ENCODE data around the gene PEAK1. TPM values are rescaled to one million over a fixed set of nuclear protein-coding genes. Genes with fewer than 3 reads are reported as not detected.

The PEAK1 gene
- total and polyA plus RNA-seq, 9 of the 15 experiments (the other 6 are each of a cell fraction or from before 2014, with no cell fraction given) = 0.99 to 22.4 (median 10.8) TPM

- TF ChIP-seq HMGN3 (IDR thresholded peaks at IDR 0.05; ENCODE audit: borderline replicate concordance, extremely low read depth, insufficient read length, low read depth, low read length) = no peak
- no peak for TF ChIP-seq SAFB2 (IDR thresholded peaks at IDR 0.05; ENCODE audit: borderline replicate concordance, low read depth, low read length, severe bottlenecking)
- no peak for TF ChIP-seq L3MBTL2 (IDR thresholded peaks at IDR 0.05)
- TF ChIP-seq IRF2 (CRISPR knock-in tag; IDR thresholded peaks at IDR 0.05) = no peak
These were observed 304.7 kb downstream of the PEAK1 start (continued) for GRCh38 chr15:77115179-77115578.

- 96% methylated on average over 2 of the region's 2 CpGs for WGBS (ENCODE audit: insufficient coverage, low coverage, missing lambda C conversion rate)
- no peak overlapping the region for H2AFZ ChIP-seq (ENCODE audit: low read depth, low read length)
- ATAC-seq (peak; percentile 46; the same call in 2 of the 3 replicates), DNase-seq (ENCODE audit: extremely low read depth in 1 of 4, low spot score in 3 of 4) (no peak), FAIRE-seq (no peak)
- CTCF ChIA-PET (ENCODE audit: low intra/inter-chr PET ratio) = no interaction called here
- POLR2A ChIA-PET = no interaction called here
- no peak overlapping the region for H3K27ac ChIP-seq (ENCODE audit: extremely low read depth, low read depth, low read length)
- TF ChIP-seq ZKSCAN8 (CRISPR knock-in tag; IDR thresholded peaks at IDR 0.05) (no peak), CBFB (CRISPR knock-in tag; IDR thresholded peaks at IDR 0.05) (no peak), EZH2 (IDR thresholded peaks at IDR 0.05; ENCODE audit: borderline replicate concordance, low read depth, low read length) (no peak), ZBTB26 (CRISPR knock-in tag; IDR thresholded peaks at IDR 0.05) (no peak), CTCF (IDR thresholded peaks at IDR 0.05 in 2 of 3, conservative IDR thresholded peaks at IDR 0.05 in 1 of 3; ENCODE audit: insufficient read depth in 2 of 3, low read depth in 1 of 3, low read length in 3 of 3) (peak in 1 of 3 experiments; percentile 8; a peak in 1 of 6 replicates)
- H4K20me1 ChIP-seq (replicated peaks; ENCODE audit: control insufficient read depth, insufficient read depth, low read length) = 0 out of 2 replicates have a peak, but pooled peaks cover under 1% of the 10 kb centered on the region
- no peaks in the 10 kb centered on the region for H3K4me1 ChIP-seq (replicated peaks in 1 of 2; ENCODE audit: control insufficient read depth in 2 of 2, insufficient read depth in 2 of 2, low read length in 2 of 2)
- H3K4me2 ChIP-seq (ENCODE audit: insufficient read depth, low read length) = no peak overlapping the region
- H3K9me1 ChIP-seq (ENCODE audit: control insufficient read depth, insufficient read depth, low read length) = no peaks in the 10 kb centered on the region
- H3K27me3 ChIP-seq (ENCODE audit: control insufficient read depth in 2 of 2, insufficient read depth in 2 of 2, low read length in 2 of 2) = no peaks in the 10 kb centered on the region
- H3K9ac ChIP-seq (ENCODE audit: insufficient read depth in 1 of 2, low read depth in 2 of 2, low read length in 2 of 2) = no peak overlapping the region
- peaks cover 13% of the 10 kb centered on the region; the same call in 2 of the 3 replicates for H3K36me3 ChIP-seq (ENCODE audit: control insufficient read depth, insufficient read depth, low read length)
- H3K9me3 ChIP-seq (replicated peaks; ENCODE audit: control insufficient read depth, insufficient read depth, low read depth, low read length) = no peaks in the 10 kb centered on the region
- in situ Hi-C loops (cut with MboI) (no loop called here), intact Hi-C loops (cut with micrococcal nuclease) (no loop called here)
- BruUV-seq (replicated peaks) = no TSS peak
- no peaks in the 10 kb centered on the region for H3K79me2 ChIP-seq (ENCODE audit: control insufficient read depth, insufficient read depth, low read length)
- no peak overlapping the region for H3K4me3 ChIP-seq
These were observed 306.9 kb downstream of the PEAK1 start for GRCh38 chr15:77112838-77113504.

Measured in K562 (cell line).